NCI-H187 treated with DMSO at 0.1 percent for 48 hours (cell line): ENCODE measurements around the gene FUZ.

ENCODE experiments used
- DNase-seq: peaks from one replicate; lab custom pipeline; 2025; lab: John Stamatoyannopoulos, UW

Gene FUZ

GRCh38 chr19:49851456-49852259 is 38.6 kb upstream of the FUZ start:
- no peak for DNase-seq

- peak; percentile 63 for DNase-seq
Observed at GRCh38 chr19:49850487-49851342, 37.6 kb upstream of the FUZ start, which contains the start of gene PTOV1. Gene PTOV1 (plus strand): TSS chr19:49851159.

- no peak for DNase-seq
Observed at GRCh38 chr19:49850221-49850486, 37.1 kb upstream of the FUZ start.

- DNase-seq, result no peak
Observed at GRCh38 chr19:49849433-49850220, 36.5 kb upstream of the FUZ start.

- no peak for DNase-seq
Observed at GRCh38 chr19:49848938-49849337, 35.8 kb upstream of the FUZ start.

- no peak for DNase-seq
Observed at GRCh38 chr19:49847731-49848696, 34.9 kb upstream of the FUZ start.

- no peak for DNase-seq
Observed at GRCh38 chr19:49846408-49846807, 33.3 kb upstream of the FUZ start.

GRCh38 chr19:49845414-49845813 is 32.3 kb upstream of the FUZ start:
- no peak for DNase-seq

- no peak for DNase-seq
Observed at GRCh38 chr19:49844138-49845095, 31.3 kb upstream of the FUZ start.

GRCh38 chr19:49843265-49843664 is 30.2 kb upstream of the FUZ start:
- DNase-seq, result no peak

GRCh38 chr19:49840736-49841249 is 27.7 kb upstream of the FUZ start:
- no peak for DNase-seq

GRCh38 chr19:49840321-49840720 is 27.2 kb upstream of the FUZ start:
- no peak for DNase-seq

- DNase-seq, result no peak
Observed at GRCh38 chr19:49839713-49840112, 26.6 kb upstream of the FUZ start.

GRCh38 chr19:49838885-49839588 is 25.9 kb upstream of the FUZ start:
- DNase-seq, result no peak

GRCh38 chr19:49837425-49837824 is 24.3 kb upstream of the FUZ start:
- DNase-seq, result no peak

- DNase-seq, result no peak
Observed at GRCh38 chr19:49837009-49837310, 23.9 kb upstream of the FUZ start.

GRCh38 chr19:49836176-49837008 is 23.3 kb upstream of the FUZ start:
- no peak for DNase-seq

GRCh38 chr19:49835562-49835961 is 22.5 kb upstream of the FUZ start:
- DNase-seq, result no peak

GRCh38 chr19:49833599-49833998 is 20.5 kb upstream of the FUZ start:
- DNase-seq, result no peak
